Fibroblast of skin of left biceps (primary cell): Measurements from ENCODE around the gene STRA6.

Experiments
- DNase-seq, 2 experiments: peaks; one replicate each; pipeline ENCODE4 v3.0.0-alpha.2; 2013; ENCODE audit warnings: low read depth in 2 of 2

The STRA6 gene

DNA sequence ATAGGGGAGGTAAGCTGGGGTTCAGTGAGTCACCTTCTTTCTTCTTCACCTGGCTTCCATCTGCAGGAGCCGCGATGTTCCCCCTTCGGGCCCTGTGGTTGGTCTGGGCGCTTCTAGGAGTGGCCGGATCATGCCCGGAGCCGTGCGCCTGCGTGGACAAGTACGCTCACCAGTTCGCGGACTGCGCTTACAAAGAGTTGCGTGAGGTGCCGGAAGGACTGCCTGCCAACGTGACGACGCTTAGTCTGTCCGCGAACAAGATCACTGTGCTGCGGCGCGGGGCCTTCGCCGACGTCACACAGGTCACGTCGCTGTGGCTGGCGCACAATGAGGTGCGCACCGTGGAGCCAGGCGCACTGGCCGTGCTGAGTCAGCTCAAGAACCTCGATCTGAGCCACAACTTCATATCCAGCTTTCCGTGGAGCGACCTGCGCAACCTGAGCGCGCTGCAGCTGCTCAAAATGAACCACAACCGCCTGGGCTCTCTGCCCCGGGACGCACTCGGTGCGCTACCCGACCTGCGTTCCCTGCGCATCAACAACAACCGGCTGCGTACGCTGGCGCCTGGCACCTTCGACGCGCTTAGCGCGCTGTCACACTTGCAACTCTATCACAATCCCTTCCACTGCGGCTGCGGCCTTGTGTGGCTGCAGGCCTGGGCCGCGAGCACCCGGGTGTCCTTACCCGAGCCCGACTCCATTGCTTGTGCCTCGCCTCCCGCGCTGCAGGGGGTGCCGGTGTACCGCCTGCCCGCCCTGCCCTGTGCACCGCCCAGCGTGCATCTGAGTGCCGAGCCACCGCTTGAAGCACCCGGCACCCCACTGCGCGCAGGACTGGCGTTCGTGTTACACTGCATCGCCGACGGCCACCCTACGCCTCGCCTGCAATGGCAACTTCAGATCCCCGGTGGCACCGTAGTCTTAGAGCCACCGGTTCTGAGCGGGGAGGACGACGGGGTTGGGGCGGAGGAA is 69.6 kb downstream of the STRA6 start:
- DNase-seq, result no peak

DNA sequence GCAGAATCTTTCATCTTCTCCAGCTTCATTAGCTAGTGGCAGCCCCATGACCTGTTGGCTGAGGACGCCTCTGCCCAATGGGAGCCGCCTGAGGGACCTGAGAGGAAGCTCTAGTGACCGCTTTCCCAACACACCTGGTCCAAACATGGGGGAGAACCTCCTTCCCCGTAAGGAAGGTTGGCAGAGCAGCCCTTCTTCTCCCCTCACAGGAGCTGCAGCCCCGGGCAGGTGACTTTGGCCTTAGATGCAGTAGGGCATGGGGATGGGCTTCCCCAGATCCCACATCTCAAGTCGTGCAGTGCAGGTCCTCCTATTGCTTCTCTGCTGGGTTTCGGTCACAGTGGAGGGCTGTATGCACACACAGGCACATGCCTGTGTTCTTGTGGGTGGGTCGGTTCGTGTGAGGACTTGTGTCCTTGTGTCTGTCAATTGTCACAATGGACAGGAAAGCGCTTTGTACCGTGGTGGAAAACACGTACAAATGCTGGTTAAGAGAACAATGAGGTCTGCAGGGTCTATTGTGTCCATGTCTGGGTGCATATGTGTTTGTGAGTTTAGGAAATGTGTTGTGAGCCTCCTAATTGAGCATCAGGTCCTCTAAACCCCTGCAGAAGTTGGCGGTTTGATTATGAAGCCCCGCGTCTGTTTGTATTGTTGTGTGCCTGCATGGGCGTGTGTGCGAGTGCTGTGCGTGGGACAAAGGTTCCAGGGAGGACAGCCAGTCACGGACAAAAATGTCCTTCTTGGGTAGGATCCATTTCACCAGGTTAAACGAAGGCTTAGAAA is 70.8 kb downstream of the STRA6 start:
- no peak for DNase-seq

DNA sequence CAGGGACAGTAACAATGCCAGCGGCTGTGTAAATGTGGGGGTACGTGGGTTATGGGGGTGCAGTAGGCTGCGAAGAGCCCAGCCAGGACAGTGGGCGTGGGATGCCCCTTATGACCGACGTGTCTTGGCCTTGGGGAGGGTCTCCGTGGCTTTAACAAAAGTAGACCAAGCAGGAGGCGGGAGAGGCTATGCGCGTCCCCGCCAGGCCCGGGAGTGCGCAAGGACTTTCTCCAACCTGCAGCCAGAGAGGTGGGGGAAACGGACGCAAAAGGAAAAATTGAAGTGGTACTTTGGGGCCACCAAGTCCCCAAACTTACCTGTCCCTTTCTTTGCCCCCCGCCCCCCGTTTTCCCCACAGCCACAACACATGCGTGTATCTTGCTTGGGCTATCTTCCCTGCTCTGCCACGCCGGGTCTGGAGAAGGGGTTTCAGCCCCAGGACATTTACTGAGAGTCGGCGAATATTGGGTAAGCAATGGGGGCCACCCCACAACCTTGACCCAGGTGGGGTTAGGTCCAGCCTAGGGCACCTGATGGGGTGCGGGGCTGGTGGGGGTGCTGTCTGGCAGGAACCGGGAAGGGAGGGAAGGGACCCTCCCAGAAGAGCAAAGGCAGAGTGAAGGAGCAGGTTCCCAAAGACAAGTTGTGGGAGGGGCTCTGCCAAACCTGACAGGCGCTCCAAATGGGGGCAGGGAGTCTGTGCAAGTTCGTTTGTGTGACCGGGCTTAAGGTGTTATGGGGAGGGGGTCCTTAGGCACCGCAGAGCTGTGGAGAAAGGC is 71.5 kb downstream of the STRA6 start:
- DNase-seq, result no peak

DNA sequence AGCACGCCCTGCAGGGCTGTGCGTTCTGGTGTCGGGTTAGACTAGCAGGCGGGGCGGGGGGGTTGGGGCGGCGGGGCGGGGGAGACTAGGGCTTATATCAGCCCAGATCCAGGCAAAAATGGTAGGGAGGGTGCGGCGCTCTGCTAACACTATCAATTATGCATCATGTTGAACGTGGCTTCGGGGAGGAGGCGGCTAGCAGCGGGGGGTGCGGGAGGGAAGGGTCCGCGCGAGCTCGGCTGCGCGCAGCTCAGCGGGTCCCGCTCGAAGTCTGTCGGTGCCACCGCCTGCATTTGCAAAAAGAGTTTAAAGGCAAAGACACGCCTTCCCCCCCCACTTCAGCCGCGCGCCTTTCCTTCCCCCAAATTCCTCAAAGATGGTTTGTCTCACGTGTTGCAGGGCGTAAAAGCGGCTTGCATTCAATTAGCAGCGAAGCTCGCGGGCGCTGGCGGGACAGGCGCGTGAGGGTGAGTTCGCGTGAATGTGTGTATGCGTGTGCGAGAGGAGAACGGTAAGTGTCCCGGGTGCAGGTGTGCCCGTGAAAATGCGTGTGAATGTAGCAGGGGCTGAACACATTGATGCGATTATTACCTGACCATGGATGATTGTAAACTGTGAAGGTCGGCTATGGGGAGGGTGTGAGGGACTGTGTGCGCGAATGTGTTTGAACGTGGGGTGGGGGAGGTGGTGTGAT is 72.3 kb downstream of the STRA6 start, which contains the start of gene ISLR2:
TSS of gene ISLR2 (plus strand) at position 432 of the 694 bp plus-strand sequence. CDS start 2,169 bp downstream, outside the sequence.
- no peak for DNase-seq

DNA sequence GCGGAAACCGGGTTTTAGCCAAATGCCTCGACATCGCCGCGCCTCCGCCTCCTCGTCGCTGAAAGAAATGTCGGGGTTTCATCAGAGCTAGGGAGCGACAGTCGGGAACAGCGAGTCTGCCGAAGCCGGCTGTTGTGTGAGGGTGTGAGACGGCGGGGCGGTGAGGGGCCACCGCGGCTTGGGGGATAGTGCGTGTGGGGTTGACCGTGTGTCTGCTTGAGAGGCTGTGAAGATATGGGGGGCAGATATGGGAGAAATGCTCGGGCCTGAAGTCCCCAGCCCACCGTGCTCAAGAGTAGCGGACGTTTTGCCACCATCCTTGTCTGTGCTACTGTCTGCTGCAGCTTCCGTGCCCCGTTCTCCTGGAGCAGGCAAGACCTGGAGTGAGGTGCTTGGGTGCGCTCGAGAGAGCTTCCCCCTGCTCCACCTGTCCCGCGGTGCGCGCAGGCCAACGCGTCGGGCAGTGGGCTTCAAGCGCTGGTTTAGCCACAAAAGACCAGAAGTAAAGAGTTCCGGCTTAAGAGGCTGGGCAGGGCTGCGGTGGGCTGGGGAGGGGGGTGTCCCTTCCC is 72.9 kb downstream of the STRA6 start:
- no peak for DNase-seq
